Mesendoderm (in vitro differentiated cells): ENCODE data around the gene ITSN1.

ENCODE experiments used
- DNase-seq: peaks from one replicate; pipeline ENCODE4 v3.0.0; 2013
- H2AK5ac ChIP-seq: 2 replicates; pipeline ENCODE4 v1.6.1; 2013; ENCODE audit warnings: low read length, inconsistent platforms
- H2BK120ac ChIP-seq: 2 replicates; pipeline ENCODE4 v1.6.1; 2013; ENCODE audit warnings: low read depth, mild to moderate bottlenecking, low read length, moderate library complexity, mixed read lengths
- H2BK15ac ChIP-seq: replicated peaks from 2 replicates; pipeline ENCODE4 v1.6.1; 2013; ENCODE audit warnings: low read depth, mild to moderate bottlenecking, moderate library complexity
- H2BK5ac ChIP-seq: 2 replicates; pipeline ENCODE4 v1.6.1; 2013; ENCODE audit warnings: low read length, inconsistent platforms
- H3K18ac ChIP-seq: 2 replicates; pipeline ENCODE4 v1.6.1; 2013; ENCODE audit warnings: mild to moderate bottlenecking, low read length, mixed read lengths
- H3K23ac ChIP-seq: one replicate; pipeline ENCODE4 v1.6.1; 2013; ENCODE audit warnings: low read length
- H3K27ac ChIP-seq: 2 replicates; pipeline ENCODE4 v1.5.1; 2013; ENCODE audit warnings: low read depth, mild to moderate bottlenecking, inconsistent platforms, low read length, moderate library complexity
- H3K27me3 ChIP-seq: 2 replicates; pipeline ENCODE4 v1.6.1; 2013; ENCODE audit warnings: low read length, control low read depth, mild to moderate bottlenecking, inconsistent platforms; ENCODE audit not compliant: insufficient read depth, poor library complexity
- H3K36me3 ChIP-seq: 2 replicates; pipeline ENCODE4 v1.6.1; 2013; ENCODE audit warnings: low read length, inconsistent platforms; ENCODE audit not compliant: control insufficient read depth, insufficient read depth
- H3K4ac ChIP-seq: one replicate; pipeline ENCODE4 v1.6.1; 2013; ENCODE audit warnings: low read depth, mild to moderate bottlenecking, low read length, moderate library complexity
- H3K4me1 ChIP-seq: 2 replicates; pipeline ENCODE4 v1.6.1; 2013; ENCODE audit warnings: low read depth, low read length, inconsistent platforms; ENCODE audit not compliant: control insufficient read depth
- H3K4me2 ChIP-seq: 2 replicates; pipeline ENCODE4 v1.6.1; 2013; ENCODE audit warnings: low read length
- H3K4me3 ChIP-seq: 2 replicates; pipeline ENCODE4 v1.5.1; 2013; ENCODE audit warnings: mild to moderate bottlenecking, low read length
- H3K56ac ChIP-seq: one replicate; pipeline ENCODE4 v1.6.1; 2013; ENCODE audit warnings: low read length
- H3K79me1 ChIP-seq: 2 replicates; pipeline ENCODE4 v1.6.1; 2013; ENCODE audit warnings: low read length, inconsistent platforms
- H3K79me2 ChIP-seq: 2 replicates; pipeline ENCODE4 v1.6.1; 2013; ENCODE audit warnings: mild to moderate bottlenecking, low read length; ENCODE audit not compliant: control insufficient read depth, insufficient read depth
- H3K9ac ChIP-seq: 2 replicates; pipeline ENCODE4 v1.6.1; 2013; ENCODE audit warnings: low read length, inconsistent platforms
- H4K5ac ChIP-seq: one replicate; pipeline ENCODE4 v1.6.1; 2013; ENCODE audit warnings: low read length
- H4K8ac ChIP-seq: one replicate; pipeline ENCODE4 v1.6.1; 2013; ENCODE audit warnings: low read depth, mild to moderate bottlenecking, control low read depth, low read length, moderate library complexity
- WGBS: extraction: QIAGEN DNeasy Blood & Tissue Kit; methylation state at CpG from one replicate; pipeline ENCODE4 v1.1.7; 2013; ENCODE audit warnings: low lambda C conversion rate, missing lambda C conversion rate; ENCODE audit not compliant: insufficient coverage; ENCODE audit errors: extremely low coverage; 5-methylcytosine and 5-hydroxymethylcytosine counted together

ITSN1 gene

DNA sequence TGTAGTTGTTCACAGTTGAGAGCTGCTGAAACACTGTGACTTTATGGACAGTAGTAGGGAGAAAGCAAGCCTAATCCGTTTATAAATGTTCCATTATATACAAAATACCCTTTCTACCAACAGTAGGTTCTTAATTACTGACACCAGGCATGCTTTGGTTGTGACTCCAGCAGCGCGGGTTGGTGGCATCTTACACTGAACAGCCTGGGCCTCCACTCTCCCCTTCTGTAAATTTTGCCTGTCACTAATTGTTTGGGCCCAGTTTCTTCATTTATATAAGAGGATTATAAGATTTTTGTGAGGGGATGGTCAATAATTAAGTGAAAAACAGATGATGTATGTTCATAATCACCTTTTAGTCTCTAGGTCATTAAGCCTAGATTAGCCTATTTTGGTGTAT, 58.2 kb downstream of the ITSN1 start:
- peaks cover 33% of the 10 kb centered on the region for H3K79me2 ChIP-seq
- no peaks in the 10 kb centered on the region for H3K36me3 ChIP-seq
- peaks cover 5% of the 10 kb centered on the region for H3K79me1 ChIP-seq
- no peak overlapping the region for H3K4me3 ChIP-seq
- DNase-seq: no peak
- H2AK5ac ChIP-seq: no peak overlapping the region
- no peak overlapping the region for H4K8ac ChIP-seq
- peaks cover 9% of the 10 kb centered on the region for H3K4me1 ChIP-seq
- no peak overlapping the region for H3K23ac ChIP-seq
- H3K56ac ChIP-seq: no peak overlapping the region
- H4K5ac ChIP-seq: no peak overlapping the region
- no CpG with 5 or more reads among the region's 3 CpGs for WGBS
- no peak overlapping the region for H3K4ac ChIP-seq
- no peak overlapping the region for H3K27ac ChIP-seq
- H3K18ac ChIP-seq: no peak overlapping the region
- H3K4me2 ChIP-seq: no peak overlapping the region
- no peaks in the 10 kb centered on the region for H3K27me3 ChIP-seq
- H2BK5ac ChIP-seq: no peak overlapping the region
- no peak overlapping the region for H2BK120ac ChIP-seq
- no peak overlapping the region for H3K9ac ChIP-seq
- H2BK15ac ChIP-seq: no peak overlapping the region

DNA sequence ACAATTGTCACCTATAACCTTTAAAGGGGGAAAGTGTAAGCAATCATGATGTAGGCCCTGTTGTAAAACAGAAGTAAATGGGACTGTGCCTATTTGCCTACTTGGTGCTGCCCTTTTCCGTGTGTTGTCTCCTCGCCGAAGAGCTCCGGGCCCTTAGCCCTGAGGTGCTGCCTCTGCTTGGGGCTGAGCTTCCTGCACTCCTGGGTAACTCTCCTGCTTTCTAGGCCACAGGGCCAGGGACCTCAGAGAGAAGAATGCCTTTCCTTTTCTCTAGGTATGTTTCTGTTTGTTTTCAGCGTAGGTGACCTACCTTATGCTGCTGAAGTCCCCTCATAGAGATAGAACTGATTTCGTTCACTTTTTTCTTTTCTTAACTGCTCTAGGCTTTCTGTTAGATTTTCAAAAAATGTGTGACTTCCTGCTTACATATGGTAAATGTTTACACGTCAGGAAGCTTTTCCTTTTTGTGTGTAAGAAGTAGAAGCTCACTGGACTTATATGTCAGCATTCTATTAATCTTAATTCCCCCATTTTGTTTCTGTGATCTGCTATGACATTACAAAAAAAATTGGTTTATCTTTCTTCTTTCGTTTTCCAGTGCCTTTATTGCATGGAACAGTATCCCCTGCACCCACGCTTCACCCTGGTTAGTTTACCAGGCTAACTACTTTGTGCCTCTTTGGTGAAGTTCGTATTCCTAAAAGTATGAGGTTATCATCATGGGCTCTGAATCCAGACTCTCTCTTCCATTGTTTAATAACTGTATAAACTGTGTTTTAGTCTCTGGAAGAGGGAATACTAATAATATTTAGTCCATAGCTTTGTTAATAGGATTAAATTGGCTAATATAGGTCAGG, 61.7 kb downstream of the ITSN1 start:
- Histone ChIP-seq H3K27ac (no peak overlapping the region), H4K5ac (no peak overlapping the region), H3K23ac (no peak overlapping the region), H3K79me2 (peaks cover 23% of the 10 kb centered on the region), H2BK5ac (no peak overlapping the region), H3K4me3 (no peak overlapping the region), H3K4me2 (no peak overlapping the region), H2BK120ac (no peak overlapping the region), H3K4me1 (no peaks in the 10 kb centered on the region), H3K9ac (no peak overlapping the region), H3K18ac (no peak overlapping the region), H2AK5ac (no peak overlapping the region), H3K36me3 (no peaks in the 10 kb centered on the region), H3K56ac (no peak overlapping the region), H2BK15ac (no peak overlapping the region), H4K8ac (no peak overlapping the region), H3K27me3 (no peaks in the 10 kb centered on the region), H3K4ac (no peak overlapping the region), H3K79me1 (peaks cover 1% of the 10 kb centered on the region)
- no CpG with 5 or more reads among the region's 10 CpGs for WGBS
- DNase-seq: peak; percentile 50

DNA sequence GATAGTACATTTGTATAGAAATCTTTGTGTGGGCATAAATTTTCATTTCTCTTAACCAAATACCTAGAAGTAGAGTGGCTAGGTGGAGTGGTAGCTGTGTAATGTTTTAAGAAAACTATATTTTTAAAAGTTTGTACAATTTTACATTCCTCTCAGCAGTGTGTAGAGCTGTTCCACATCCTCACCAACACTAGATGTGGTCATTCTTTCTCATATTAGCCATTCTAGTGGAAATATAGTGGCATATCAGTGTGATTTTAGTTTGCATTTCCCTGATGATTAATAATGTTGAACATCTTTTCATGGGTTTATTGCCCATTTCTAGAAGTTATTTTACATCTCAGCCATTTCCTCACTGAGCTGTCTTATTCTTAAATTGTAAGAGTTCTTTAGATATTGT, 65.5 kb downstream of the ITSN1 start:
- Histone ChIP-seq H3K79me2 (peaks cover 21% of the 10 kb centered on the region), H3K36me3 (no peaks in the 10 kb centered on the region), H2BK15ac (no peak overlapping the region), H3K23ac (no peak overlapping the region), H4K8ac (no peak overlapping the region), H2BK120ac (no peak overlapping the region), H2BK5ac (no peak overlapping the region), H3K27me3 (no peaks in the 10 kb centered on the region), H3K4me1 (peaks cover 3% of the 10 kb centered on the region), H2AK5ac (no peak overlapping the region), H3K56ac (no peak overlapping the region), H3K4me2 (no peak overlapping the region), H3K18ac (no peak overlapping the region), H3K9ac (no peak overlapping the region), H3K79me1 (no peaks in the 10 kb centered on the region), H4K5ac (no peak overlapping the region), H3K4me3 (no peak overlapping the region), H3K27ac (no peak overlapping the region), H3K4ac (no peak overlapping the region)
- DNase-seq: no peak

DNA sequence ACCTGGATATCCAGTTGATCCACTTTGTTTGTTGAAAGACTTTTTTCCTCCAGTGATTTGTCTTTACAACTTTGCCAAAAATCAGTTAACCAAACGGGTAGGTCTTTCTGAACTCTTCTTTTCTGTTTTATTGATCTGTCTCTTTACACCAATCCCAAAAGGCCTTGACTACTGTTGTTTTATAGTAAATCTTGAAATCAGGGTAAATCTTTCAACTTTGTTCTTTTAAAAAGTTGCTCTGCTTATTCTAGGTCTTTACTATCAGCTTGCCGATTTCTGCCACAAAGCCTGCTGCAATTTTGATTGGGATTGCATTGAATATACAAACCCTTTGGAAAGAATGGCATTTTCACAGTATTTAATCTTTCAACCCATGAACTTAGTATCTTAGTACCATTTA, 66.6 kb downstream of the ITSN1 start:
- no peak overlapping the region for H3K18ac ChIP-seq
- H2AK5ac ChIP-seq: no peak overlapping the region
- no peaks in the 10 kb centered on the region for H3K79me1 ChIP-seq
- no peaks in the 10 kb centered on the region for H3K27me3 ChIP-seq
- H3K4me3 ChIP-seq: no peak overlapping the region
- H3K36me3 ChIP-seq: no peaks in the 10 kb centered on the region
- H3K56ac ChIP-seq: no peak overlapping the region
- H3K23ac ChIP-seq: no peak overlapping the region
- no peak overlapping the region for H3K9ac ChIP-seq
- H3K4ac ChIP-seq: no peak overlapping the region
- WGBS: no CpG with 5 or more reads among the region's 2 CpGs
- H2BK15ac ChIP-seq: no peak overlapping the region
- no peak overlapping the region for H4K8ac ChIP-seq
- no peak overlapping the region for H3K4me2 ChIP-seq
- H3K79me2 ChIP-seq: peaks cover 24% of the 10 kb centered on the region
- no peak for DNase-seq
- no peak overlapping the region for H2BK120ac ChIP-seq
- H3K27ac ChIP-seq: no peak overlapping the region
- H3K4me1 ChIP-seq: peaks cover 3% of the 10 kb centered on the region
- no peak overlapping the region for H2BK5ac ChIP-seq
- H4K5ac ChIP-seq: no peak overlapping the region

DNA sequence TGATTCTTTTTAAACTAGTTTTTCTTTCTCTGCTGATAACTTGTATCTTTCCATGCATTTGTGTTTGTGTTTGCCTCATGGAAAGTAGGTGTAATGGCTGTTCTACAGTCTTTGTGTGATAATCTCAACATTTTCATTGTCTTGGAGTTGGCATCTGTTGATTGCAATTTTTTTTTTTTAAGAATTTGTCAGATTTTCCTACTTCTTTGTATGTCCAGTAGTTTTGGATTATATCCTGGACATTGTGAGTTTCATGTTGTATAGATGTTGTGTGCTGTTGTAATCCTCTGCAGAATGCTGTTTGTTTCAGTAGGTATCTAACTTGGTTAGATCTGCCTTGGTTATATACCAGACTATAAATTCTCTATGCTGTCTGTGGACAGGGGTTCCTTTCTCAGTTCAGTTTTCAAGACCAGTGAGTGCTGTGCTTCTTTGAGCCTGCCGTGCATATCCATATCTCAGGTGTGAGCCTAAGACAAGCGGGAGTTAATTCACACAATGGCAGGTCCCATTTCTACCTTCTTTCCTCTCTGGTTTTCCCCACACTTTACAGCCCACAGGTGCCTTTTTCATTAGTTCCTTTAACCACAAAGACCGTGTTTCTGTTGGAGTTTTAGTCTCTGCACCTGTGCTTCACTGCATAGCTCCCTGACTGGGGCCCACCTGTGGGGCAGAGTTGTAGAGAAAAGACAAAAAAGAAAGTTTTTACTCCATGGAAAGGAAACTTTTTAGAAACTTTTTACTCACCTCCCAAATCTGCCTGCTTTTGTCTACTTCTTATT, 69.9 kb downstream of the ITSN1 start:
- no peak for DNase-seq
- H3K9ac ChIP-seq: no peak overlapping the region
- no peak overlapping the region for H3K4me2 ChIP-seq
- peaks cover 24% of the 10 kb centered on the region for H3K79me2 ChIP-seq
- H2BK5ac ChIP-seq: no peak overlapping the region
- no peak overlapping the region for H2BK15ac ChIP-seq
- H3K4me3 ChIP-seq: no peak overlapping the region
- H3K4me1 ChIP-seq: peaks cover 3% of the 10 kb centered on the region
- H4K8ac ChIP-seq: no peak overlapping the region
- H3K36me3 ChIP-seq: no peaks in the 10 kb centered on the region
- H3K27ac ChIP-seq: no peak overlapping the region
- no peak overlapping the region for H2AK5ac ChIP-seq
- H3K79me1 ChIP-seq: peaks cover 3% of the 10 kb centered on the region
- H3K18ac ChIP-seq: no peak overlapping the region
- no peak overlapping the region for H3K56ac ChIP-seq
- H4K5ac ChIP-seq: no peak overlapping the region
- H3K4ac ChIP-seq: no peak overlapping the region
- WGBS: no CpG with 5 or more reads among the region's 3 CpGs
- no peak overlapping the region for H3K23ac ChIP-seq
- H2BK120ac ChIP-seq: no peak overlapping the region
- H3K27me3 ChIP-seq: no peaks in the 10 kb centered on the region
